Neural cell (in vitro differentiated cells): ENCODE measurements around the gene COL25A1. TPM values are rescaled to one million over a fixed set of nuclear protein-coding genes. Genes with fewer than 3 reads are reported as not detected.

Experiments
- H2AFZ ChIP-seq: fragments of 200-600, 300-800 bp; sonication (generic), shearing (Covaris generic); 2 replicates; pipeline ENCODE4 v1.6.0; 2014; ENCODE audit warnings: low read depth, mild to moderate bottlenecking, antibody characterized with exemption, low read length, moderate library complexity
- H3F3A ChIP-seq: fragments of 200-600 bp; shearing (Covaris generic); 2 replicates; pipeline ENCODE4 v1.6.1; 2016; ENCODE audit warnings: mild to moderate bottlenecking, moderate library complexity, mixed read lengths, antibody characterized with exemption, low read length; ENCODE audit not compliant: insufficient read depth, poor library complexity, severe bottlenecking
- H3K27ac ChIP-seq: fragments of 200-600, 300-800 bp; sonication (generic), shearing (Covaris generic); 2 replicates; pipeline ENCODE4 v1.5.1; 2014; ENCODE audit warnings: mild to moderate bottlenecking, low read length, moderate library complexity
- H3K27me3 ChIP-seq: fragments of 300-800, 200-600 bp; sonication (generic), shearing (Covaris generic); 2 replicates; pipeline ENCODE4 v1.6.0; 2014; ENCODE audit warnings: mild to moderate bottlenecking, low read depth, low read length, moderate library complexity; ENCODE audit not compliant: insufficient read depth
- H3K36me3 ChIP-seq: fragments of 300-800, 200-600 bp; sonication (generic), shearing (Covaris generic); 2 replicates; pipeline ENCODE4 v1.5.1; 2014; ENCODE audit warnings: mild to moderate bottlenecking, antibody characterized with exemption, low read length, moderate library complexity; ENCODE audit not compliant: insufficient read depth
- H3K4me2 ChIP-seq: fragments of 300-800, 200-600 bp; sonication (generic), shearing (Covaris generic); 2 replicates; pipeline ENCODE4 v1.6.0; 2014; ENCODE audit warnings: mild to moderate bottlenecking, low read length
- H3K4me3 ChIP-seq: fragments of 300-800, 200-600 bp; sonication (generic), shearing (Covaris generic); 2 replicates; pipeline ENCODE4 v1.5.1; 2014; ENCODE audit warnings: mild to moderate bottlenecking, low read length, moderate library complexity
- H3K79me2 ChIP-seq: fragments of 200-600 bp; shearing (Covaris generic); replicated peaks from 2 replicates; pipeline ENCODE4 v1.6.0; 2014; ENCODE audit warnings: mild to moderate bottlenecking, low read length, moderate library complexity; ENCODE audit not compliant: insufficient read depth
- H3K9ac ChIP-seq: fragments of 300-800, 200-600 bp; sonication (generic), shearing (Covaris generic); 2 replicates; pipeline ENCODE4 v1.6.1; 2016; ENCODE audit warnings: mild to moderate bottlenecking, low read length, mixed read lengths
- H3K9me2 ChIP-seq: fragments of 200-600 bp; shearing (Covaris generic); 2 replicates; pipeline ENCODE4 v1.6.1; 2016; ENCODE audit warnings: mild to moderate bottlenecking, low read length, mixed read lengths; ENCODE audit not compliant: insufficient read depth
- H3K9me3 ChIP-seq: fragments of 200-600, 300-800 bp; sonication (generic), shearing (Covaris generic); 2 replicates; pipeline ENCODE4 v1.6.1; 2016; ENCODE audit warnings: mild to moderate bottlenecking, mixed run types, low read length, moderate library complexity, mixed read lengths
- H4K20me1 ChIP-seq: fragments of 200-600 bp; shearing (Covaris generic); 2 replicates; pipeline ENCODE4 v1.6.1; 2016; ENCODE audit warnings: mild to moderate bottlenecking, mixed run types; ENCODE audit not compliant: insufficient read depth
- EP300 ChIP-seq: fragments of 450-650 bp; conservative IDR thresholded peaks from 2 replicates; pipeline ENCODE4 v1.6.1; 2014; ENCODE audit warnings: antibody characterized with exemption, mild to moderate bottlenecking, moderate library complexity; ENCODE audit not compliant: poor library complexity, severe bottlenecking
- EZH2 ChIP-seq: fragments of 200-600, 300-800 bp; shearing (Covaris generic), sonication (generic); IDR thresholded peaks from 2 replicates; pipeline ENCODE4 v1.6.1; 2014; ENCODE audit warnings: antibody characterized with exemption, low read length, borderline replicate concordance, mild to moderate bottlenecking; ENCODE audit not compliant: insufficient read depth, poor library complexity, severe bottlenecking
- MXI1 ChIP-seq: fragments of 450-650 bp; conservative IDR thresholded peaks from 2 replicates; pipeline ENCODE4 v1.6.1; 2014; ENCODE audit warnings: antibody characterized with exemption, mild to moderate bottlenecking; ENCODE audit not compliant: poor library complexity, severe bottlenecking
- POLR2AphosphoS5 ChIP-seq: IDR thresholded peaks from 2 replicates; pipeline ENCODE4 v1.6.1; 2012
- RAD21 ChIP-seq: fragments of 450-650 bp; conservative IDR thresholded peaks from 2 replicates; pipeline ENCODE4 v1.6.1; 2014; ENCODE audit warnings: antibody characterized with exemption, mild to moderate bottlenecking, moderate library complexity
- SMC3 ChIP-seq: fragments of 450-650 bp; conservative IDR thresholded peaks from 2 replicates; pipeline ENCODE4 v1.6.1; 2014; ENCODE audit warnings: antibody characterized with exemption, mild to moderate bottlenecking, moderate library complexity; ENCODE audit not compliant: poor library complexity
- TAF1 ChIP-seq: IDR thresholded peaks from 2 replicates; pipeline ENCODE4 v1.6.1; 2012; ENCODE audit warnings: low read depth
- polyA plus RNA-seq: library from polyadenylated mRNA; depleted of rRNA; stranded (reverse); fragments of >200 nt; gene quantifications from 2 replicates; pipeline ENCODE4 v1.2.3, GENCODE V29; 2014
- TF ChIP-seq, protein P1 (sequence below): fragments of 450-650 bp; IDR thresholded peaks from 2 replicates; pipeline ENCODE4 v1.5.1; 2014; ENCODE audit warnings: antibody characterized with exemption, mild to moderate bottlenecking, moderate library complexity; ENCODE audit not compliant: poor library complexity, severe bottlenecking
- TF ChIP-seq, protein P2 (sequence below): IDR thresholded peaks from 2 replicates; pipeline ENCODE4 v1.6.1; 2012; ENCODE audit warnings: borderline replicate concordance

Gene COL25A1
- polyA plus RNA-seq, 1 donor from 2014 or later, result 32.3 TPM

- no peak overlapping the region for H3K4me3 ChIP-seq
- no peak for TF ChIP-seq RAD21
- no peak for TF ChIP-seq POLR2AphosphoS5
- TF ChIP-seq, protein P1, sequence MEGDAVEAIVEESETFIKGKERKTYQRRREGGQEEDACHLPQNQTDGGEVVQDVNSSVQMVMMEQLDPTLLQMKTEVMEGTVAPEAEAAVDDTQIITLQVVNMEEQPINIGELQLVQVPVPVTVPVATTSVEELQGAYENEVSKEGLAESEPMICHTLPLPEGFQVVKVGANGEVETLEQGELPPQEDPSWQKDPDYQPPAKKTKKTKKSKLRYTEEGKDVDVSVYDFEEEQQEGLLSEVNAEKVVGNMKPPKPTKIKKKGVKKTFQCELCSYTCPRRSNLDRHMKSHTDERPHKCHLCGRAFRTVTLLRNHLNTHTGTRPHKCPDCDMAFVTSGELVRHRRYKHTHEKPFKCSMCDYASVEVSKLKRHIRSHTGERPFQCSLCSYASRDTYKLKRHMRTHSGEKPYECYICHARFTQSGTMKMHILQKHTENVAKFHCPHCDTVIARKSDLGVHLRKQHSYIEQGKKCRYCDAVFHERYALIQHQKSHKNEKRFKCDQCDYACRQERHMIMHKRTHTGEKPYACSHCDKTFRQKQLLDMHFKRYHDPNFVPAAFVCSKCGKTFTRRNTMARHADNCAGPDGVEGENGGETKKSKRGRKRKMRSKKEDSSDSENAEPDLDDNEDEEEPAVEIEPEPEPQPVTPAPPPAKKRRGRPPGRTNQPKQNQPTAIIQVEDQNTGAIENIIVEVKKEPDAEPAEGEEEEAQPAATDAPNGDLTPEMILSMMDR, result no peak
- no peak for TF ChIP-seq EP300
- TF ChIP-seq EZH2, result no peak
- no peak for TF ChIP-seq MXI1
- TF ChIP-seq, protein P2, sequence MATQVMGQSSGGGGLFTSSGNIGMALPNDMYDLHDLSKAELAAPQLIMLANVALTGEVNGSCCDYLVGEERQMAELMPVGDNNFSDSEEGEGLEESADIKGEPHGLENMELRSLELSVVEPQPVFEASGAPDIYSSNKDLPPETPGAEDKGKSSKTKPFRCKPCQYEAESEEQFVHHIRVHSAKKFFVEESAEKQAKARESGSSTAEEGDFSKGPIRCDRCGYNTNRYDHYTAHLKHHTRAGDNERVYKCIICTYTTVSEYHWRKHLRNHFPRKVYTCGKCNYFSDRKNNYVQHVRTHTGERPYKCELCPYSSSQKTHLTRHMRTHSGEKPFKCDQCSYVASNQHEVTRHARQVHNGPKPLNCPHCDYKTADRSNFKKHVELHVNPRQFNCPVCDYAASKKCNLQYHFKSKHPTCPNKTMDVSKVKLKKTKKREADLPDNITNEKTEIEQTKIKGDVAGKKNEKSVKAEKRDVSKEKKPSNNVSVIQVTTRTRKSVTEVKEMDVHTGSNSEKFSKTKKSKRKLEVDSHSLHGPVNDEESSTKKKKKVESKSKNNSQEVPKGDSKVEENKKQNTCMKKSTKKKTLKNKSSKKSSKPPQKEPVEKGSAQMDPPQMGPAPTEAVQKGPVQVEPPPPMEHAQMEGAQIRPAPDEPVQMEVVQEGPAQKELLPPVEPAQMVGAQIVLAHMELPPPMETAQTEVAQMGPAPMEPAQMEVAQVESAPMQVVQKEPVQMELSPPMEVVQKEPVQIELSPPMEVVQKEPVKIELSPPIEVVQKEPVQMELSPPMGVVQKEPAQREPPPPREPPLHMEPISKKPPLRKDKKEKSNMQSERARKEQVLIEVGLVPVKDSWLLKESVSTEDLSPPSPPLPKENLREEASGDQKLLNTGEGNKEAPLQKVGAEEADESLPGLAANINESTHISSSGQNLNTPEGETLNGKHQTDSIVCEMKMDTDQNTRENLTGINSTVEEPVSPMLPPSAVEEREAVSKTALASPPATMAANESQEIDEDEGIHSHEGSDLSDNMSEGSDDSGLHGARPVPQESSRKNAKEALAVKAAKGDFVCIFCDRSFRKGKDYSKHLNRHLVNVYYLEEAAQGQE, result no peak
- H3K9me3 ChIP-seq, result no peaks in the 10 kb centered on the region
- no peak overlapping the region for H2AFZ ChIP-seq
- H4K20me1 ChIP-seq, result no peaks in the 10 kb centered on the region
- H3K27ac ChIP-seq, result no peak overlapping the region
- no peaks in the 10 kb centered on the region for H3K27me3 ChIP-seq
- no peaks in the 10 kb centered on the region for H3K36me3 ChIP-seq
- no peak overlapping the region for H3K4me2 ChIP-seq
- H3K9me2 ChIP-seq, result no peaks in the 10 kb centered on the region
- no peak overlapping the region for H3K9ac ChIP-seq
- no peaks in the 10 kb centered on the region for H3K79me2 ChIP-seq
- H3F3A ChIP-seq, result no peaks in the 10 kb centered on the region
Measured at GRCh38 chr4:108831886-108832285, 470.6 kb downstream of the COL25A1 start.

DNA sequence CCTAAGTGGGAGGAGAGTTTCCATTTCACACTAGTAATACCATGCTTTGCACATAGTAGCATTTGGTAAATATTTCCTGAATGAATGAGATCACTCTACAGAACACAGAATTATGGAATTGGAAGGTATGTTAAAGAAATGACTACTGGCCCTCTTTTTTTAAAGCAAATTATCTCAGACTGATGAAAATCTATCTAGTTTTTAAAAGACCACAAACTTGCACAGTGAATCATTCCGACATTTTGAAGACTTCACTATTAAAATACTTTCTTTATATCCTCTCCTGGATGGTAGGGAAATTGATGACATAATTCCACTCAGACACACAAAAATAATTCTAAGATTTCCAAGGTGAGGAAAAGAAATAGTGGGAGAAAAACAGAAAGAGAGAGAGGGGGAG lies 471.2 kb downstream of the COL25A1 start:
- H3K27me3 ChIP-seq, result no peaks in the 10 kb centered on the region
- no peak overlapping the region for H3K27ac ChIP-seq
- H3K79me2 ChIP-seq, result no peaks in the 10 kb centered on the region
- no peaks in the 10 kb centered on the region for H3K9me3 ChIP-seq
- H4K20me1 ChIP-seq, result no peaks in the 10 kb centered on the region
- H3K9me2 ChIP-seq, result no peaks in the 10 kb centered on the region
- H2AFZ ChIP-seq, result no peak overlapping the region
- no peaks in the 10 kb centered on the region for H3K36me3 ChIP-seq
- H3K9ac ChIP-seq, result no peak overlapping the region
- no peak overlapping the region for H3K4me3 ChIP-seq
- no peak overlapping the region for H3K4me2 ChIP-seq
- TF ChIP-seq TAF1 (no peak), EZH2 (no peak), SMC3 (no peak), MXI1 (no peak), RAD21 (no peak), EP300 (no peak), POLR2AphosphoS5 (no peak)
- TF ChIP-seq, protein P2, result no peak
- TF ChIP-seq, protein P1, result no peak
- no peaks in the 10 kb centered on the region for H3F3A ChIP-seq
